Ovary (tissue), 9 donors: ENCODE measurements around the gene PCDHGB2. TPM values are rescaled to one million over a fixed set of nuclear protein-coding genes. Genes with fewer than 3 reads are reported as not detected.
"Not testable (repeated sequence)": the region's sequence is repeated elsewhere in the genome, so short reads cannot be mapped to it uniquely, and the experiment has no call there.

Experiments used
- DNase-seq, 5 donors: peaks; one replicate each; pipeline ENCODE4 v3.0.0-alpha.2; 2019 to 2020
- H3K27ac ChIP-seq, 2 donors: fragments of 200-600 bp; one replicate each; pipeline versions ENCODE4 v1.5.1 to v1.8.0; 2019 to 2022
- H3K27me3 ChIP-seq: fragments of 200-600 bp; one replicate; pipeline ENCODE4 v1.8.0; 2022
- H3K36me3 ChIP-seq: fragments of 200-600 bp; sonication (generic); one replicate; pipeline ENCODE4 v1.5.1; 2019
- H3K4me1 ChIP-seq: one replicate; pipeline ENCODE4 v1.8.1; 2013; ENCODE audit warnings: mild to moderate bottlenecking, moderate library complexity; ENCODE audit not compliant: insufficient read depth
- H3K4me3 ChIP-seq: fragments of 200-600 bp; sonication (generic); one replicate; pipeline ENCODE4 v1.5.1; 2017
- H3K9me3 ChIP-seq, 2 donors: fragments of 200-600 bp in 1 of 2; sonication (generic) in 1 of 2; one replicate each; pipeline versions ENCODE4 v1.5.1 to v1.8.1; 2013 to 2019; ENCODE audit warnings: mild to moderate bottlenecking in 1 of 2, moderate library complexity in 1 of 2
- EP300 ChIP-seq: sonication (generic); formaldehyde crosslinking; IDR thresholded peaks from one replicate; pipeline ENCODE4 v1.6.1; 2017; ENCODE audit warnings: antibody characterized with exemption
- POLR2A ChIP-seq: fragments of 450-650 bp; IDR thresholded peaks from one replicate; pipeline ENCODE4 v1.6.1; 2017; ENCODE audit warnings: antibody characterized with exemption, mild to moderate bottlenecking, moderate library complexity
- WGBS, 3 donors: extraction: QIAGEN DNeasy Blood & Tissue Kit in 1 of 3; methylation state at CpG; one replicate each; pipeline versions ENCODE4 v1.1.5 to v1.1.7; 2013 to 2017; 5-methylcytosine and 5-hydroxymethylcytosine counted together
- intact Hi-C, 4 donors: fragments of 100-400 bp; cut with DNase I; formaldehyde crosslinking; loops; one replicate each; pipeline versions ENCODE4 v1.11.0 to v1.15.1; 2022 to 2023
- polyA plus RNA-seq, 2 donors: library from polyadenylated mRNA; stranded (reverse); fragments of 200-250 nt in 1 of 2; fragments of 350-450 nt in 1 of 2; fragmentation: Illumina TruSeq in 1 of 2; extraction: RNeasy Lipid Tissue Mini Kit (QIAGEN cat#74804) in 1 of 2; gene quantifications; one replicate each; pipeline ENCODE4 v1.2.3, GENCODE V29; 2013 to 2014
- total RNA-seq, 7 donors: library from RNA; depleted of rRNA in 2 of 7; stranded (reverse); fragments of >200 nt in 2 of 7; fragmentation: NEBNext Ultra II Directional in 3 of 7; extraction: Animal tissue kit (Norgen Biotek cat#: 25700) in 3 of 7; gene quantifications; one replicate each; pipeline versions ENCODE4 v1.1.0 to v1.2.4, GENCODE V29; 2016 to 2023
- TF ChIP-seq, protein P1 (sequence below), 3 donors: fragments of 450-650 bp in 2 of 3; fragments of 200-600 bp in 1 of 3; IDR thresholded peaks; one replicate each; pipeline versions ENCODE4 v1.5.1 to v1.8.0; 2016 to 2022; ENCODE audit warnings: antibody characterized with exemption in 3 of 3, mild to moderate bottlenecking in 1 of 3
- donor health status: DM: no; HTN: no; CAD: no; lungs with moderate emphysema.
- donor health status: DM: no; HTN: no; CAD: no.
- donor health status: Bipolar disorder and iron deficiency.
- donor health status: DM: yes; HTN: yes; CAD: no.
- donor health status: DM: no; HTN: no; CAD: no.
- donor health status: DM: yes; HTN: yes; CAD: no.

PCDHGB2 gene
- total and polyA plus RNA-seq, 9 donors: 1.9 to 11.9 (median 7.4) TPM

DNA sequence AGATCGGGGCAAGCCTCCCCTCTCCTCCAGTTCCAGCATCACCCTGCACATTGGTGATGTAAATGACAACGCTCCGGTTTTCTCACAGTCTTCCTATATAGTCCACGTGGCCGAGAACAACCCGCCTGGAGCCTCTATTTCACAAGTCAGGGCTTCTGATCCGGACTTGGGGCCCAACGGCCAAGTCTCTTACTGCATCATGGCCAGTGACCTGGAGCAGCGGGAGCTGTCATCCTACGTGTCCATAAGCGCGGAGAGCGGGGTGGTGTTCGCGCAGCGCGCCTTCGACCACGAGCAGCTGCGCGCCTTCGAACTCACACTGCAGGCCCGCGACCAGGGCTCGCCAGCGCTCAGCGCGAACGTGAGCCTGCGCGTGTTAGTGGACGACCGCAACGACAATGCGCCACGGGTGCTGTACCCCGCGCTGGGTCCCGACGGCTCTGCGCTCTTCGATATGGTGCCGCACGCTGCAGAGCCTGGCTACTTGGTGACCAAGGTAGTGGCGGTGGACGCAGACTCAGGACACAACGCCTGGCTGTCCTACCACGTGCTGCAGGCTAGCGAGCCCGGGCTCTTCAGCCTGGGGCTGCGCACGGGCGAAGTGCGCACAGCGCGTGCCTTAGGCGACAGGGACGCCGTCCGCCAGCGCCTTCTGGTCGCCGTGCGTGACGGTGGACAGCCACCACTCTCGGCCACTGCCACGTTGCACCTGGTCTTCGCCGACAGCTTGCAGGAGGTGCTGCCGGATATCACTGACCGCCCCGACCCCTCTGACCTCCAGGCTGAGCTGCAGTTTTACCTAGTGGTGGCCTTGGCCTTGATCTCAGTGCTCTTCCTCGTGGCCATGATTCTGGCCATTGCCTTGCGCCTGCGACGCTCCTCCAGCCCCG, 29.6 kb downstream of the PCDHGB2 start:
- Histone ChIP-seq H3K27me3 (no peaks in the 10 kb centered on the region), H3K27ac (no peak overlapping the region), H3K9me3 (peaks cover 15 to 61% of the 10 kb centered on the region in 2 donors), H3K4me1 (no peaks in the 10 kb centered on the region), H3K36me3 (no peaks in the 10 kb centered on the region), H3K4me3 (no peak overlapping the region)
- TF ChIP-seq EP300 (no peak), POLR2A (no peak)
- TF ChIP-seq, protein P1, sequence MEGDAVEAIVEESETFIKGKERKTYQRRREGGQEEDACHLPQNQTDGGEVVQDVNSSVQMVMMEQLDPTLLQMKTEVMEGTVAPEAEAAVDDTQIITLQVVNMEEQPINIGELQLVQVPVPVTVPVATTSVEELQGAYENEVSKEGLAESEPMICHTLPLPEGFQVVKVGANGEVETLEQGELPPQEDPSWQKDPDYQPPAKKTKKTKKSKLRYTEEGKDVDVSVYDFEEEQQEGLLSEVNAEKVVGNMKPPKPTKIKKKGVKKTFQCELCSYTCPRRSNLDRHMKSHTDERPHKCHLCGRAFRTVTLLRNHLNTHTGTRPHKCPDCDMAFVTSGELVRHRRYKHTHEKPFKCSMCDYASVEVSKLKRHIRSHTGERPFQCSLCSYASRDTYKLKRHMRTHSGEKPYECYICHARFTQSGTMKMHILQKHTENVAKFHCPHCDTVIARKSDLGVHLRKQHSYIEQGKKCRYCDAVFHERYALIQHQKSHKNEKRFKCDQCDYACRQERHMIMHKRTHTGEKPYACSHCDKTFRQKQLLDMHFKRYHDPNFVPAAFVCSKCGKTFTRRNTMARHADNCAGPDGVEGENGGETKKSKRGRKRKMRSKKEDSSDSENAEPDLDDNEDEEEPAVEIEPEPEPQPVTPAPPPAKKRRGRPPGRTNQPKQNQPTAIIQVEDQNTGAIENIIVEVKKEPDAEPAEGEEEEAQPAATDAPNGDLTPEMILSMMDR (IDR thresholded peaks at IDR 0.05): no peak
- 30 to 46% (median 32%) methylated on average over 50 to 77 of the region's 77 CpGs for WGBS, 3 donors
- DNase-seq: no peak
- intact Hi-C loops: loop anchor here in 2 of 4 donors (1.0 to 10.0 kb wide), 2 partner anchors 8 to 165 kb away; no protein-coding TSS in a partner anchor

DNA sequence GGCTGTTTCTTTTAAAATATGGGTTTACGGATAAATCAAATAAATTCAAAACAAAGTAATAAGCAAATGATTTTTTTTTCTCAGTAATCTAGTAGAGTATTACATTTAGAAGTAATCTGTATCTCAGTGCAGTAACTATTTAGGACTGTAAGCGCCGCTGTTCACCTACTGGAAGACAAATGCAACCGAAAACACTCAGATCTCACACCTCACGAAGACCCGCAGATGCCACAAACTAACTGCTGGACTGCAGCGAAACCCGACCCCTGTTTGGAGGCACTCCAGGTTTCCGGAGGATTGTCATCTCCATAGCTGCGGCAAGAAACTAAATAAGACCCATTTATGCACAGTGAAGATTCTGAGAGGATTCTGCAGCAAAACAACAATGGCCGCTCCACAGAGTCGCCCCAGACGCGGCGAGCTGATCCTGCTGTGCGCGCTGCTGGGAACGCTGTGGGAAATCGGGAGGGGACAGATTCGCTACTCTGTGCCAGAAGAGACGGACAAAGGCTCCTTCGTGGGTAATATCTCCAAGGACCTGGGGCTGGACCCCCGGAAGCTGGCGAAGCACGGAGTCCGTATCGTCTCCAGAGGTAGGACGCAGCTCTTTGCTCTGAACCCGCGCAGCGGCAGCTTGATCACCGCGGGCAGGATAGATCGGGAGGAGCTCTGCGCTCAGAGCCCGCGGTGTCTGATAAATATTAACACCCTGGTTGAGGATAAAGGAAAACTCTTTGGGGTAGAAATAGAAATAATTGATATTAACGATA, 32.8 kb downstream of the PCDHGB2 start, which contains the start of gene PCDHGA8:
TSS of gene PCDHGA8 (plus strand) at position 205 of the 770 bp plus-strand sequence. CDS start at position 386, 181 bp downstream.
- no peaks in the 10 kb centered on the region for H3K36me3 ChIP-seq
- intact Hi-C loops: loop anchor here in 1 of 4 donors (10.0 kb wide), 1 partner anchor 162 kb away; no protein-coding TSS in a partner anchor
- H3K9me3 ChIP-seq: peaks cover 9 to 50% of the 10 kb centered on the region in 2 donors
- H3K27me3 ChIP-seq: no peaks in the 10 kb centered on the region
- H3K27ac ChIP-seq: no peak within 1 kb of the TSS
- no peak for DNase-seq
- no peak within 1 kb of the TSS for H3K4me3 ChIP-seq
- no peaks in the 10 kb centered on the region for H3K4me1 ChIP-seq
- 24 to 34% (median 26%) methylated on average over 38 of the region's 38 CpGs for WGBS, 3 donors
- TF ChIP-seq, protein P1 (IDR thresholded peaks at IDR 0.05): no peak
- TF ChIP-seq EP300: no peak
- TF ChIP-seq POLR2A: no peak

DNA sequence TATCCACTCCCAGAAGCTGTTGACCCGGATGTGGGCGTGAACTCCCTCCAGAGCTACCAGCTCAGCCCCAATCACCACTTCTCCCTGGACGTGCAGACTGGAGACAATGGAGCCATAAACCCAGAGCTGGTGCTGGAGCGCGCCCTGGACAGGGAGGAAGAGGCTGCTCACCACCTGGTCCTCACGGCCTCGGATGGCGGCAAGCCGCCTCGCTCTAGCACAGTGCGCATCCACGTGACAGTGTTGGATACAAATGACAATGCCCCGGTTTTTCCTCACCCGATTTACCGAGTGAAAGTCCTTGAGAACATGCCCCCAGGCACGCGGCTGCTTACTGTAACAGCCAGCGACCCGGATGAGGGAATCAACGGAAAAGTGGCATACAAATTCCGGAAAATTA, 33.5 kb downstream of the PCDHGB2 start:
- 30 to 44% (median 30%) methylated on average over 21 of the region's 21 CpGs for WGBS, 3 donors
- H3K27me3 ChIP-seq: no peaks in the 10 kb centered on the region
- DNase-seq: no peak
- H3K9me3 ChIP-seq: peaks cover 9 to 48% of the 10 kb centered on the region in 2 donors
- H3K4me3 ChIP-seq: no peak overlapping the region
- no peaks in the 10 kb centered on the region for H3K4me1 ChIP-seq
- no peak for TF ChIP-seq EP300
- TF ChIP-seq, protein P1 (IDR thresholded peaks at IDR 0.05): no peak
- TF ChIP-seq POLR2A: no peak
- H3K36me3 ChIP-seq: no peaks in the 10 kb centered on the region
- intact Hi-C loops: loop anchor here in 1 of 4 donors (10.0 kb wide), 1 partner anchor 162 kb away; no protein-coding TSS in a partner anchor
- no peak overlapping the region for H3K27ac ChIP-seq

DNA sequence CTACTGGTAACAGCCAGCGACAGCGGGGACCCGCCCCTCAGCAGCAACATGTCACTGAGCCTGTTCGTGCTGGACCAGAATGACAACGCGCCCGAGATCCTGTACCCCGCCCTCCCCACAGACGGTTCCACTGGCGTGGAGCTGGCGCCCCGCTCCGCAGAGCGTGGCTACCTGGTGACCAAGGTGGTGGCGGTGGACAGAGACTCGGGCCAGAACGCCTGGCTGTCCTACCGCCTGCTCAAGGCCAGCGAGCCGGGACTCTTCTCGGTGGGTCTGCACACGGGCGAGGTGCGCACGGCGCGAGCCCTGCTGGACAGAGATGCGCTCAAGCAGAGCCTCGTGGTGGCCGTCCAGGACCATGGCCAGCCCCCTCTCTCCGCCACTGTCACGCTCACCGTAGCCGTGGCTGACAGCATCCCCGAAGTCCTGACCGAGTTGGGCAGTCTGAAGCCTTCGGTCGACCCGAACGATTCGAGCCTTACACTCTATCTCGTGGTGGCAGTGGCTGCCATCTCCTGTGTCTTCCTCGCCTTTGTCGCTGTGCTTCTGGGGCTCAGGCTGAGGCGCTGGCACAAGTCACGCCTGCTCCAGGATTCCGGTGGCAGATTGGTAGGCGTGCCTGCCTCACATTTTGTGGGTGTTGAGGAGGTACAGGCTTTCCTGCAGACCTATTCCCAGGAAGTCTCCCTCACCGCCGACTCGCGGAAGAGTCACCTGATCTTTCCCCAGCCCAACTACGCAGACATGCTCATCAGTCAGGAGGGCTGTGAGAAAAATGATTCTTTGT, 34.8 kb downstream of the PCDHGB2 start:
- not testable (repeated sequence) for DNase-seq, H3K27me3 ChIP-seq, H3K27ac ChIP-seq, H3K4me3 ChIP-seq, H3K36me3 ChIP-seq, H3K4me1 ChIP-seq
- WGBS, 3 donors: 29 to 46% (median 39%) methylated on average over 44 to 49 of the region's 53 CpGs
- peaks cover 14 to 44% of the 10 kb centered on the region in 2 donors for H3K9me3 ChIP-seq
- intact Hi-C loops: loop anchor here in 1 of 4 donors (10.0 kb wide), 1 partner anchor 160 kb away; no protein-coding TSS in a partner anchor
